ENCODE results near the gene ERBB4.

ERBB4 gene

GRCh38 chr2:211434773-211435172 lies 1103.8 kb downstream of the ERBB4 start:
- Histone ChIP-seq H3K4me3 (ENCODE audit: low read length) (no peak overlapping the region), H3K9me3 (ENCODE audit: control insufficient read depth, low read length) (no peaks in the 10 kb centered on the region), H3K4me1 (ENCODE audit: control insufficient read depth, insufficient read depth, low read length) (no peaks in the 10 kb centered on the region), H3K36me3 (ENCODE audit: control insufficient read depth, insufficient read depth, low read length) (no peaks in the 10 kb centered on the region), H3K27me3 (ENCODE audit: control insufficient read depth, insufficient read depth, low read length) (no peaks in the 10 kb centered on the region), H3K9ac (ENCODE audit: low read length) (no peak overlapping the region)

GRCh38 chr2:211429256-211429920 lies 1109.2 kb downstream of the ERBB4 start:
- Histone ChIP-seq H3K36me3 (ENCODE audit: control insufficient read depth, insufficient read depth, low read length) (no peaks in the 10 kb centered on the region), H3K9me3 (ENCODE audit: control insufficient read depth, low read length) (no peaks in the 10 kb centered on the region), H3K27me3 (ENCODE audit: control insufficient read depth, insufficient read depth, low read length) (no peaks in the 10 kb centered on the region), H3K4me3 (ENCODE audit: low read length) (no peak overlapping the region), H3K9ac (ENCODE audit: low read length) (no peak overlapping the region), H3K4me1 (ENCODE audit: control insufficient read depth, insufficient read depth, low read length) (no peaks in the 10 kb centered on the region)

- Histone ChIP-seq H3K4me3 (ENCODE audit: low read length) (no peak overlapping the region), H3K36me3 (ENCODE audit: control insufficient read depth, insufficient read depth, low read length) (no peaks in the 10 kb centered on the region), H3K4me1 (ENCODE audit: control insufficient read depth, insufficient read depth, low read length) (no peaks in the 10 kb centered on the region), H3K9me3 (ENCODE audit: control insufficient read depth, low read length) (no peaks in the 10 kb centered on the region), H3K27me3 (ENCODE audit: control insufficient read depth, insufficient read depth, low read length) (no peaks in the 10 kb centered on the region), H3K9ac (ENCODE audit: low read length) (no peak overlapping the region)
Observed at GRCh38 chr2:211426240-211426639, 1112.4 kb downstream of the ERBB4 start.

GRCh38 chr2:211423018-211423417 lies 1115.6 kb downstream of the ERBB4 start:
- no peaks in the 10 kb centered on the region for H3K4me1 ChIP-seq (ENCODE audit: control insufficient read depth, insufficient read depth, low read length)
- H3K36me3 ChIP-seq (ENCODE audit: control insufficient read depth, insufficient read depth, low read length): no peaks in the 10 kb centered on the region
- no peaks in the 10 kb centered on the region for H3K27me3 ChIP-seq (ENCODE audit: control insufficient read depth, insufficient read depth, low read length)
- no peak overlapping the region for H3K4me3 ChIP-seq (ENCODE audit: low read length)
- no peak overlapping the region for H3K9ac ChIP-seq (ENCODE audit: low read length)
- no peaks in the 10 kb centered on the region for H3K9me3 ChIP-seq (ENCODE audit: control insufficient read depth, low read length)

GRCh38 chr2:211417544-211417943 lies 1121.1 kb downstream of the ERBB4 start:
- Histone ChIP-seq H3K4me1 (ENCODE audit: control insufficient read depth, insufficient read depth, low read length) (no peaks in the 10 kb centered on the region), H3K4me3 (ENCODE audit: low read length) (no peak overlapping the region), H3K36me3 (ENCODE audit: control insufficient read depth, insufficient read depth, low read length) (no peaks in the 10 kb centered on the region), H3K27me3 (ENCODE audit: control insufficient read depth, insufficient read depth, low read length) (no peaks in the 10 kb centered on the region), H3K9ac (ENCODE audit: low read length) (no peak overlapping the region), H3K9me3 (ENCODE audit: control insufficient read depth, low read length) (no peaks in the 10 kb centered on the region)

GRCh38 chr2:211416373-211416772 lies 1122.2 kb downstream of the ERBB4 start:
- Histone ChIP-seq H3K9ac (ENCODE audit: low read length) (no peak overlapping the region), H3K4me3 (ENCODE audit: low read length) (no peak overlapping the region), H3K27me3 (ENCODE audit: control insufficient read depth, insufficient read depth, low read length) (no peaks in the 10 kb centered on the region), H3K36me3 (ENCODE audit: control insufficient read depth, insufficient read depth, low read length) (no peaks in the 10 kb centered on the region), H3K4me1 (ENCODE audit: control insufficient read depth, insufficient read depth, low read length) (no peaks in the 10 kb centered on the region), H3K9me3 (ENCODE audit: control insufficient read depth, low read length) (no peaks in the 10 kb centered on the region)

- Histone ChIP-seq H3K9ac (ENCODE audit: low read length) (no peak overlapping the region), H3K9me3 (ENCODE audit: control insufficient read depth, low read length) (no peaks in the 10 kb centered on the region), H3K4me3 (ENCODE audit: low read length) (no peak overlapping the region), H3K36me3 (ENCODE audit: control insufficient read depth, insufficient read depth, low read length) (no peaks in the 10 kb centered on the region), H3K27me3 (ENCODE audit: control insufficient read depth, insufficient read depth, low read length) (no peaks in the 10 kb centered on the region), H3K4me1 (ENCODE audit: control insufficient read depth, insufficient read depth, low read length) (no peaks in the 10 kb centered on the region)
Observed at GRCh38 chr2:211413746-211414145, 1124.9 kb downstream of the ERBB4 start.

GRCh38 chr2:211408483-211408891 lies 1130.1 kb downstream of the ERBB4 start:
- Histone ChIP-seq H3K9ac (ENCODE audit: low read length) (no peak overlapping the region), H3K27me3 (ENCODE audit: control insufficient read depth, insufficient read depth, low read length) (no peaks in the 10 kb centered on the region), H3K4me1 (ENCODE audit: control insufficient read depth, insufficient read depth, low read length) (no peaks in the 10 kb centered on the region), H3K36me3 (ENCODE audit: control insufficient read depth, insufficient read depth, low read length) (no peaks in the 10 kb centered on the region), H3K4me3 (ENCODE audit: low read length) (no peak overlapping the region), H3K9me3 (ENCODE audit: control insufficient read depth, low read length) (no peaks in the 10 kb centered on the region)

GRCh38 chr2:211407076-211407475 lies 1131.5 kb downstream of the ERBB4 start:
- Histone ChIP-seq H3K4me1 (ENCODE audit: control insufficient read depth, insufficient read depth, low read length) (no peaks in the 10 kb centered on the region), H3K36me3 (ENCODE audit: control insufficient read depth, insufficient read depth, low read length) (no peaks in the 10 kb centered on the region), H3K9me3 (ENCODE audit: control insufficient read depth, low read length) (no peaks in the 10 kb centered on the region), H3K9ac (ENCODE audit: low read length) (no peak overlapping the region), H3K4me3 (ENCODE audit: low read length) (no peak overlapping the region), H3K27me3 (ENCODE audit: control insufficient read depth, insufficient read depth, low read length) (no peaks in the 10 kb centered on the region)

GRCh38 chr2:211405036-211405435 lies 1133.6 kb downstream of the ERBB4 start:
- no peak overlapping the region for H3K4me3 ChIP-seq (ENCODE audit: low read length)
- no peak overlapping the region for H3K9ac ChIP-seq (ENCODE audit: low read length)
- H3K4me1 ChIP-seq (ENCODE audit: control insufficient read depth, insufficient read depth, low read length): no peaks in the 10 kb centered on the region
- H3K27me3 ChIP-seq (ENCODE audit: control insufficient read depth, insufficient read depth, low read length): no peaks in the 10 kb centered on the region
- H3K9me3 ChIP-seq (ENCODE audit: control insufficient read depth, low read length): no peaks in the 10 kb centered on the region
- H3K36me3 ChIP-seq (ENCODE audit: control insufficient read depth, insufficient read depth, low read length): no peaks in the 10 kb centered on the region

GRCh38 chr2:211404098-211404497 lies 1134.5 kb downstream of the ERBB4 start:
- H3K27me3 ChIP-seq (ENCODE audit: control insufficient read depth, insufficient read depth, low read length): no peaks in the 10 kb centered on the region
- no peaks in the 10 kb centered on the region for H3K9me3 ChIP-seq (ENCODE audit: control insufficient read depth, low read length)
- H3K4me3 ChIP-seq (ENCODE audit: low read length): no peak overlapping the region
- no peaks in the 10 kb centered on the region for H3K4me1 ChIP-seq (ENCODE audit: control insufficient read depth, insufficient read depth, low read length)
- no peaks in the 10 kb centered on the region for H3K36me3 ChIP-seq (ENCODE audit: control insufficient read depth, insufficient read depth, low read length)
- H3K9ac ChIP-seq (ENCODE audit: low read length): no peak overlapping the region

- Histone ChIP-seq H3K4me1 (ENCODE audit: control insufficient read depth, insufficient read depth, low read length) (no peaks in the 10 kb centered on the region), H3K9ac (ENCODE audit: low read length) (no peak overlapping the region), H3K9me3 (ENCODE audit: control insufficient read depth, low read length) (no peaks in the 10 kb centered on the region), H3K36me3 (ENCODE audit: control insufficient read depth, insufficient read depth, low read length) (no peaks in the 10 kb centered on the region), H3K4me3 (ENCODE audit: low read length) (no peak overlapping the region), H3K27me3 (ENCODE audit: control insufficient read depth, insufficient read depth, low read length) (no peaks in the 10 kb centered on the region)
Observed at GRCh38 chr2:211401328-211401727, 1137.3 kb downstream of the ERBB4 start.

GRCh38 chr2:211397764-211398163 lies 1140.8 kb downstream of the ERBB4 start:
- Histone ChIP-seq H3K4me3 (ENCODE audit: low read length) (no peak overlapping the region), H3K36me3 (ENCODE audit: control insufficient read depth, insufficient read depth, low read length) (no peaks in the 10 kb centered on the region), H3K4me1 (ENCODE audit: control insufficient read depth, insufficient read depth, low read length) (no peaks in the 10 kb centered on the region), H3K27me3 (ENCODE audit: control insufficient read depth, insufficient read depth, low read length) (no peaks in the 10 kb centered on the region), H3K9ac (ENCODE audit: low read length) (no peak overlapping the region), H3K9me3 (ENCODE audit: control insufficient read depth, low read length) (no peaks in the 10 kb centered on the region)
